ENCODE results near the gene ATAD3C. TPM values are rescaled to one million over a fixed set of nuclear protein-coding genes. Genes with fewer than 3 reads are reported as not detected.

Gene ATAD3C
- total RNA-seq, 1 donor from 2014 or later, result 0.27 TPM

GRCh38 chr1:1421147-1421906, 28.2 kb upstream of the ATAD3C start, which contains the start of gene ANKRD65:
Gene ANKRD65, minus strand, starts transcription at chr1:1421276. Its CDS starts 271 bp downstream, at chr1:1421005.
- TF ChIP-seq CTCF (IDR thresholded peaks at IDR 0.05), result no peak
- no peaks in the 10 kb centered on the region for H3K9me3 Mint-ChIP-seq (ENCODE audit: unreplicated experiment)
- no peak for DNase-seq (ENCODE audit: extremely low spot score, unreplicated experiment)
- no peak within 1 kb of the TSS for H3K27ac Mint-ChIP-seq (ENCODE audit: unreplicated experiment)
- no peak within 1 kb of the TSS for H3K4me3 Mint-ChIP-seq (ENCODE audit: unreplicated experiment)
- no peaks in the 10 kb centered on the region for H3K36me3 Mint-ChIP-seq (ENCODE audit: unreplicated experiment)
- no peaks in the 10 kb centered on the region for H3K4me1 Mint-ChIP-seq (ENCODE audit: unreplicated experiment)
- H3K27me3 Mint-ChIP-seq (ENCODE audit: unreplicated experiment), result no peaks in the 10 kb centered on the region

- DNase-seq (ENCODE audit: extremely low spot score, unreplicated experiment), result no peak
- Mint-ChIP-seq H3K9me3 (ENCODE audit: unreplicated experiment) (no peaks in the 10 kb centered on the region), H3K27me3 (ENCODE audit: unreplicated experiment) (no peaks in the 10 kb centered on the region), H3K36me3 (ENCODE audit: unreplicated experiment) (no peaks in the 10 kb centered on the region), H3K4me3 (ENCODE audit: unreplicated experiment) (no peak overlapping the region), H3K27ac (ENCODE audit: unreplicated experiment) (no peak overlapping the region), H3K4me1 (ENCODE audit: unreplicated experiment) (no peaks in the 10 kb centered on the region)
- TF ChIP-seq CTCF (IDR thresholded peaks at IDR 0.05), result no peak
Measured at GRCh38 chr1:1421907-1422464, 27.5 kb upstream of the ATAD3C start.

GRCh38 chr1:1422465-1423244, 26.8 kb upstream of the ATAD3C start:
- no peaks in the 10 kb centered on the region for H3K4me1 Mint-ChIP-seq (ENCODE audit: unreplicated experiment)
- H3K9me3 Mint-ChIP-seq (ENCODE audit: unreplicated experiment), result no peaks in the 10 kb centered on the region
- H3K27me3 Mint-ChIP-seq (ENCODE audit: unreplicated experiment), result no peaks in the 10 kb centered on the region
- H3K36me3 Mint-ChIP-seq (ENCODE audit: unreplicated experiment), result no peaks in the 10 kb centered on the region
- TF ChIP-seq CTCF (IDR thresholded peaks at IDR 0.05), result no peak
- no peak overlapping the region for H3K4me3 Mint-ChIP-seq (ENCODE audit: unreplicated experiment)
- no peak overlapping the region for H3K27ac Mint-ChIP-seq (ENCODE audit: unreplicated experiment)
- no peak for DNase-seq (ENCODE audit: extremely low spot score, unreplicated experiment)

GRCh38 chr1:1423245-1423597, 26.3 kb upstream of the ATAD3C start:
- no peak for TF ChIP-seq CTCF (IDR thresholded peaks at IDR 0.05)
- Mint-ChIP-seq H3K4me3 (ENCODE audit: unreplicated experiment) (no peak overlapping the region), H3K9me3 (ENCODE audit: unreplicated experiment) (no peaks in the 10 kb centered on the region), H3K36me3 (ENCODE audit: unreplicated experiment) (no peaks in the 10 kb centered on the region), H3K27me3 (ENCODE audit: unreplicated experiment) (no peaks in the 10 kb centered on the region), H3K27ac (ENCODE audit: unreplicated experiment) (no peak overlapping the region), H3K4me1 (ENCODE audit: unreplicated experiment) (no peaks in the 10 kb centered on the region)
- no peak for DNase-seq (ENCODE audit: extremely low spot score, unreplicated experiment)

GRCh38 chr1:1424707-1425106, 24.8 kb upstream of the ATAD3C start:
- H3K4me1 Mint-ChIP-seq (ENCODE audit: unreplicated experiment), result peaks cover 5% of the 10 kb centered on the region
- H3K36me3 Mint-ChIP-seq (ENCODE audit: unreplicated experiment), result no peaks in the 10 kb centered on the region
- H3K27me3 Mint-ChIP-seq (ENCODE audit: unreplicated experiment), result no peaks in the 10 kb centered on the region
- no peaks in the 10 kb centered on the region for H3K9me3 Mint-ChIP-seq (ENCODE audit: unreplicated experiment)
- no peak overlapping the region for H3K4me3 Mint-ChIP-seq (ENCODE audit: unreplicated experiment)
- no peak for TF ChIP-seq CTCF (IDR thresholded peaks at IDR 0.05)
- H3K27ac Mint-ChIP-seq (ENCODE audit: unreplicated experiment), result no peak overlapping the region
- no peak for DNase-seq (ENCODE audit: extremely low spot score, unreplicated experiment)

Data from osteocyte (in vitro differentiated cells).